Raji (cell line): ENCODE measurements around the gene ARHGEF10L.

Experiments used
- POLR2A ChIP-seq: IDR thresholded peaks from 2 replicates; pipeline ENCODE4 v1.6.1; 2011; ENCODE audit warnings: low read depth, low read length, control low read depth; ENCODE audit not compliant: insufficient read depth

ARHGEF10L gene

GRCh38 chr1:17653728-17654351 lies 114.3 kb downstream of the ARHGEF10L start:
- TF ChIP-seq POLR2A: no peak

- no peak for TF ChIP-seq POLR2A
These were observed 115.0 kb downstream of the ARHGEF10L start for GRCh38 chr1:17654519-17654918.

GRCh38 chr1:17655169-17655568 lies 115.7 kb downstream of the ARHGEF10L start:
- TF ChIP-seq POLR2A: no peak

- TF ChIP-seq POLR2A: no peak
These were observed 116.4 kb downstream of the ARHGEF10L start for GRCh38 chr1:17655922-17656321.

- TF ChIP-seq POLR2A: no peak
These were observed 117.9 kb downstream of the ARHGEF10L start for GRCh38 chr1:17657436-17657835.

GRCh38 chr1:17658837-17659236 lies 119.3 kb downstream of the ARHGEF10L start:
- TF ChIP-seq POLR2A: no peak

- TF ChIP-seq POLR2A: no peak
These were observed 122.2 kb downstream of the ARHGEF10L start for GRCh38 chr1:17661546-17662157.

GRCh38 chr1:17662296-17662695 lies 122.8 kb downstream of the ARHGEF10L start:
- TF ChIP-seq POLR2A: no peak

- TF ChIP-seq POLR2A: no peak
These were observed 123.3 kb downstream of the ARHGEF10L start for GRCh38 chr1:17662786-17663185.

GRCh38 chr1:17663646-17664045 lies 124.1 kb downstream of the ARHGEF10L start:
- no peak for TF ChIP-seq POLR2A

- no peak for TF ChIP-seq POLR2A
These were observed 124.8 kb downstream of the ARHGEF10L start for GRCh38 chr1:17664322-17664721.

- TF ChIP-seq POLR2A: no peak
These were observed 125.6 kb downstream of the ARHGEF10L start for GRCh38 chr1:17665054-17665453.

GRCh38 chr1:17665950-17666720 lies 126.6 kb downstream of the ARHGEF10L start:
- no peak for TF ChIP-seq POLR2A

GRCh38 chr1:17667641-17668040 lies 128.1 kb downstream of the ARHGEF10L start:
- no peak for TF ChIP-seq POLR2A

GRCh38 chr1:17668195-17668594 lies 128.7 kb downstream of the ARHGEF10L start:
- TF ChIP-seq POLR2A: no peak

GRCh38 chr1:17668624-17669175 lies 129.2 kb downstream of the ARHGEF10L start:
- TF ChIP-seq POLR2A: no peak

- no peak for TF ChIP-seq POLR2A
These were observed 129.8 kb downstream of the ARHGEF10L start for GRCh38 chr1:17669305-17669704.
